Activated naive CD8-positive, alpha-beta T cell treated with anti-CD3 and anti-CD28 coated beads for 36 hours (primary cell): ENCODE results near the gene TP53BP2. TPM values are rescaled to one million over a fixed set of nuclear protein-coding genes. Genes with fewer than 3 reads are reported as not detected.
"Not testable (repeated sequence)": the region's sequence is repeated elsewhere in the genome, so short reads cannot be mapped to it uniquely, and the experiment has no call there.

ENCODE experiments used
- DNase-seq: peaks from one replicate; pipeline ENCODE4 v3.0.0; 2021
- H3K27ac Mint-ChIP-seq: one replicate; pipeline ENCODE4 v1.8.0; 2022; ENCODE audit warnings: mild to moderate bottlenecking, moderate library complexity, mixed read lengths
- H3K27me3 Mint-ChIP-seq: one replicate; pipeline ENCODE4 v1.8.0; 2022; ENCODE audit warnings: mild to moderate bottlenecking, mixed read lengths
- H3K36me3 Mint-ChIP-seq: one replicate; pipeline ENCODE4 v1.8.0; 2021; ENCODE audit warnings: mild to moderate bottlenecking, mixed read lengths
- H3K4me1 Mint-ChIP-seq: one replicate; pipeline ENCODE4 v1.8.0; 2021; ENCODE audit warnings: mixed read lengths
- H3K4me3 Mint-ChIP-seq: one replicate; pipeline ENCODE4 v1.8.0; 2022; ENCODE audit warnings: mild to moderate bottlenecking, moderate library complexity, mixed read lengths
- H3K9me3 Mint-ChIP-seq: one replicate; pipeline ENCODE4 v1.8.0; 2022; ENCODE audit warnings: mixed read lengths
- total RNA-seq, 2 experiments: library from RNA; stranded (reverse); gene quantifications; one replicate each; pipeline ENCODE4 v1.2.3, GENCODE V29; 2021

TP53BP2 gene
- total RNA-seq, 2 experiments from 2014 or later, result 34.7 to 35.2 TPM

DNA sequence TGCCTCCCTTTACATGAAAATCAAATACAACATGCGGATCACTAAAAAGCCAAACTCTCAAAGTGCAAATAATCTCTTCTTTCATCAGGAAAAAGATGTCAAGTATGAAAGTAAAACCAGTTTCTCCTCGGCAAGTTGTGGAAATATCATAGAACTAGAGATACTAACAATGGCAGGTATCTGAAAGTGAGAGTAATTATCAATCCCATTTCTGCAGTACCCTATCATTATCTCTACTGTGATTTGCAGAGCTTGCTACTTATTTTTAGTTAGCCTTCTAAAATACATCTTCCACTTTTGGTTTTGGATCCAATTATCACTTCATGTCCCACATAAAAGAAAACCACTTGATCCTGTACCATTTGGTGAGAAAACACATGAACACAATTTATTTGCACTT lies 3.0 kb downstream of the TP53BP2 start:
- H3K27ac Mint-ChIP-seq, result peak overlapping the region; percentile 23
- H3K4me3 Mint-ChIP-seq, result peak overlapping the region; percentile 59
- H3K9me3 Mint-ChIP-seq, result no peaks in the 10 kb centered on the region
- DNase-seq, result no peak
- H3K27me3 Mint-ChIP-seq, result no peaks in the 10 kb centered on the region
- peaks cover 47% of the 10 kb centered on the region for H3K4me1 Mint-ChIP-seq
- H3K36me3 Mint-ChIP-seq, result peaks cover 12% of the 10 kb centered on the region

DNA sequence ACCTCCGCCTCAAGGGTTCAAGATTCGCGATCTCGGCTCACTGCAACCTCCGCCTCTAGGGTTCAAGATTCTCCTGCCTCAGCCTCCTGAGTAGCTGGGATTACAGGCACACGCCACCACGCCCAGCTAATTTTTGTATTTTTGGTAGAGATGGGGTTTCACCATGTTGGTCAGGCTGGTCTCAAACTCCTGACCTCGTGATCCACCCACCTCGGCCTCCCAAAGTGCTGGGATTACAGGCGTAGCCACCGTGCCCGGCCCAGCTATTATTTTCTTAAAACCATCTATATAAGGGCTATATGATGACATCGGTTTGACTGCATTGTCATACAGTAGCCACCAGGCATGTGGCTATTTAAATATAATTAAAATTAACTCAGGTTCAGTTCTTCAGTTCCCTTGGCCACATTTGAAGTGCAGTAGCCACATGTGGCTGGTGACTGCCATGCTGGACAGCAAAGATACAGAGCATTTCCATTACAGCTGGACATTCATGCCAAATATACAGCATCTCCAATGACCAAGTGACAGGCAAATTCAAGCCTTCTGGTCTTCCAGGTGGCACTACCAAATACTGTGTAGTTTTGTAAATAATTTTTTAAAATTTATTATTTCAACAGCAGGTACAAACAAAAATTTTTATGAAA lies 3.6 kb downstream of the TP53BP2 start:
- Mint-ChIP-seq H3K36me3 (peaks cover 12% of the 10 kb centered on the region), H3K4me1 (peaks cover 48% of the 10 kb centered on the region)
- not testable (repeated sequence) for DNase-seq, H3K9me3 Mint-ChIP-seq, H3K27ac Mint-ChIP-seq, H3K27me3 Mint-ChIP-seq, H3K4me3 Mint-ChIP-seq

DNA sequence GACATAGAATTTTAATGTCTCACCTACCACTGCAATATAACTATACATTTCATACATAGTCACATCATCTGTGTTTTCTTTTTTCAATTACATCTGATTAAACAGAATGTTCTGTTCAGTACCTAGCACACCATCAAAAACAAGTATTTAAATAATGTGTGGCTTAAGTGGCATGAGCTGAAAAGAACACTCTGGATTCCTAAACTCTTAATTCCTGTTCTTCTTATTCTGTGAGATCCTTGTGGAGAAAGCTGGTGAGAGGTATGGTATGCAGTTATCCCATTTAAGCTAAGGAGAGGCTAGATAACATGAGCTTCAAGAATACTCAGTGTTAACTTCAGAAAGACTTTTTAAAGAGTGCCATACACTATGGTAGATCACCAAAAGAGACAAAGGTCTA lies 5.5 kb downstream of the TP53BP2 start:
- Mint-ChIP-seq H3K4me3 (no peak overlapping the region), H3K27me3 (no peaks in the 10 kb centered on the region), H3K27ac (no peak overlapping the region), H3K4me1 (peaks cover 41% of the 10 kb centered on the region), H3K9me3 (no peaks in the 10 kb centered on the region), H3K36me3 (peaks cover 12% of the 10 kb centered on the region)
- no peak for DNase-seq

DNA sequence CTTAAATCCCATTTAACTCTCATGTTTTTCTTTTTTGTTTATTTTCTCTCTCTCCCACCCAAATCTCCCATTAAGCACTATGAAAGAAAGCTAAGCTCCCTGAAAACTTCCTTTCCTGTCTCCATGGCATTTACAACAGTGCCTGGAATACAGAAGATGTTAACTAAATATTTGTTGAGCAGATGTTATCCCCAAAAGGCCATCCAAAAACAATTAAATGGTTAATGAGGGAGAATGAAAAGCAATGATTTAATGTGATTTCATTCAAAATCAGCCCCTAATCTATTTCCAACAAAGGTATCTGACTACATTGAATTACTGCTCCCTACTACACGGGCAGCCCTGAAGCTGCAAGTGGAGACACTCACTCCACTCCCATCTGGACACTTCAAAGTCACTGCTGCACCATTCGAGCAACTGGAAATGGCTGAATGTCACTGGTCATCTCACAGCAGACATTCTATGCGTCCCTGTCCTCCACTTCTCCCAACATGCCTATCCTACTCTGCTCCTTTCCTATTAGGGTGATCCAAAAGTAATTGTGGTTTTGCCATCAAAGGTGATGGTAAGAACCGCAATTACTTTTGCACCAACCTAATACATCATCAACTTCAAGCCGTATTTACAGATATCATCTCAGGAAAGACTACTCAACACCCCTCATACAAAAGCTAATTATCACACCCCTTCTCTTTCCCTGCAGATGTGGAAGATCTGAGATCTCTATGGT lies 7.5 kb downstream of the TP53BP2 start:
- DNase-seq, result no peak
- H3K27me3 Mint-ChIP-seq, result no peaks in the 10 kb centered on the region
- H3K9me3 Mint-ChIP-seq, result no peaks in the 10 kb centered on the region
- no peak overlapping the region for H3K27ac Mint-ChIP-seq
- H3K36me3 Mint-ChIP-seq, result peaks cover 7% of the 10 kb centered on the region
- H3K4me3 Mint-ChIP-seq, result peak overlapping the region; percentile 7
- peaks cover 33% of the 10 kb centered on the region for H3K4me1 Mint-ChIP-seq

DNA sequence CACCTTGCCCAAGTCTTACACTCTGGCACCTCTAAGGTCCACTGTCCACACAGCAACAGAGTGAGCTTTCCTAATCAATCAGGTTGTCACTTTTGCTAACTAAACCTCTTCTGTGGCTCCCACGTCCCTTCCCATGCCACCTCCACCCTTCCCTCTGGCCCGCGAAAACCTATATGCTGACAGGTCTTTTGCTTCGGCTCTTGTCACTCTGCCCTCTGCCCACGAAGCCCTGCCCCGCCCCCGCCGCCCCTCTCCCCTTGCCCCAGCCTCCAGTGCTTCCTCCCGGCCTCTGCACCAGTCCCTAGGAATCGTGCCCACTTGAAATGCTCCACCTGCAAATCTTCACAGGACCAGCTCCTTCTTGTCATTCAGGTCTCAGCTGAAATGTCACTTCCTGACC lies 8.1 kb downstream of the TP53BP2 start:
- H3K27ac Mint-ChIP-seq, result no peak overlapping the region
- H3K4me3 Mint-ChIP-seq, result no peak overlapping the region
- DNase-seq, result no peak
- peaks cover 7% of the 10 kb centered on the region for H3K36me3 Mint-ChIP-seq
- H3K9me3 Mint-ChIP-seq, result no peaks in the 10 kb centered on the region
- H3K27me3 Mint-ChIP-seq, result no peaks in the 10 kb centered on the region
- H3K4me1 Mint-ChIP-seq, result peaks cover 27% of the 10 kb centered on the region

DNA sequence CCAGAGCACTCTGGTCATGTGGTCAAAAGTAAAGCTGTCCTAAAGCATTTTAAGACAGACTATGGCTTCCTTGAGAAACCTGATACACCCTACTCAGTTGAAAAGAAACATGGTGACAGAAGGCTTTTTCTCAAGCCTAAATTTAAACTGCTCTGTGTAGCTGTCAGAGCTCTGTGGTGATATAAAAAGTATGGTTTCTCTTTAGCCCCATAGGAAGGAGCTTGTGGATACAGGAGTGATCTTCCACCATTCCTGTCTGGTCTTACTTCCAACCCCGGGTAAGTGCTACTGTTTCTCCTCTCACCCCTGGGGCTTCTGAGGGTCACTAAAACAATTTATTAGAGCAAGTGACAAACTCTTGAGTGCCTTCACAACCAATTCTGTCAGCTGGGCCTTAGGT lies 8.5 kb downstream of the TP53BP2 start:
- Mint-ChIP-seq H3K27ac (no peak overlapping the region), H3K4me1 (peaks cover 26% of the 10 kb centered on the region), H3K4me3 (no peak overlapping the region), H3K9me3 (no peaks in the 10 kb centered on the region), H3K36me3 (peaks cover 7% of the 10 kb centered on the region), H3K27me3 (no peaks in the 10 kb centered on the region)
- no peak for DNase-seq

DNA sequence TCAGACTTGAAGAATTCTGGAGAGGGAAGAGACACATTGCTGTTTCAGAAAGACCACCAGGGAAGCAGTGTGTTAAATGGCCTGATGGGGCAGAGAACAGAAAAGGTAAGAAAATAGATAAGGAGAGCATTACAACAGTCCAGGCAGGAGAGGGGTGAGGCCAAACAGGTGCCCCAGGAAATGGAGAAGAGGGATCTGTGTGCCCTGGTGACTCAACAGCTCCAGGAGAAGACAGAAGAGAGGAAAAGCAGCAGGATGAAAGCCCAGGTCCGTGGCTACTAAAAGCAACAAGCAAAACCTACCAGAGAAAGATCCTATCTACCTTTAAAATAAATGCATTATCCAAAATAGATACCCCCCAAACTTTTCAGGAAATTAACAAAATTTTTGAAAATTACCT lies 9.2 kb downstream of the TP53BP2 start:
- no peak for DNase-seq
- Mint-ChIP-seq H3K4me3 (no peak overlapping the region), H3K27ac (no peak overlapping the region)

DNA sequence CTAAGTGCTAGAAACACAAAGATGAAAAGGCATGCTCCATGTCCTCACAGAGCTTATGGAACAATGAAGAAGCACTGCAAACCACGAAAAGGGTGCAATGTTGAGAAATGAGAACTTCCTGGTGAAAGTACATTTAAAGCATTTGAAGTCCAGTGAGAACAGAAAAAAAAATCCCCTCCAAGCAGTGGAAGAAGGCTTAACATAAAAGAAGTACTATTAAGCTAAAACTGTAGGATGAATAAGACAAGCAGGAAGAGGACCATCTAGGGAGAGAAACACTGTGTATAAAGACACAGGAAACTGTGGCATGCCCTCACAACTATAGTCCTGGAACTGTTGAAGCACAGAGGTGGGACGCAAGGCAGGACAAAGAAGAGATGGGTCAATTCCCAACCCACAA lies 10.0 kb downstream of the TP53BP2 start:
- Mint-ChIP-seq H3K36me3 (peaks cover 7% of the 10 kb centered on the region), H3K4me1 (peaks cover 27% of the 10 kb centered on the region), H3K27ac (no peak overlapping the region), H3K27me3 (no peaks in the 10 kb centered on the region), H3K9me3 (no peaks in the 10 kb centered on the region), H3K4me3 (no peak overlapping the region)
- no peak for DNase-seq

More for the DNA sequence above, 9.2 kb downstream of the TP53BP2 start:
- Mint-ChIP-seq H3K9me3 (no peaks in the 10 kb centered on the region), H3K27me3 (no peaks in the 10 kb centered on the region), H3K4me1 (peaks cover 27% of the 10 kb centered on the region), H3K36me3 (peaks cover 7% of the 10 kb centered on the region)

DNA sequence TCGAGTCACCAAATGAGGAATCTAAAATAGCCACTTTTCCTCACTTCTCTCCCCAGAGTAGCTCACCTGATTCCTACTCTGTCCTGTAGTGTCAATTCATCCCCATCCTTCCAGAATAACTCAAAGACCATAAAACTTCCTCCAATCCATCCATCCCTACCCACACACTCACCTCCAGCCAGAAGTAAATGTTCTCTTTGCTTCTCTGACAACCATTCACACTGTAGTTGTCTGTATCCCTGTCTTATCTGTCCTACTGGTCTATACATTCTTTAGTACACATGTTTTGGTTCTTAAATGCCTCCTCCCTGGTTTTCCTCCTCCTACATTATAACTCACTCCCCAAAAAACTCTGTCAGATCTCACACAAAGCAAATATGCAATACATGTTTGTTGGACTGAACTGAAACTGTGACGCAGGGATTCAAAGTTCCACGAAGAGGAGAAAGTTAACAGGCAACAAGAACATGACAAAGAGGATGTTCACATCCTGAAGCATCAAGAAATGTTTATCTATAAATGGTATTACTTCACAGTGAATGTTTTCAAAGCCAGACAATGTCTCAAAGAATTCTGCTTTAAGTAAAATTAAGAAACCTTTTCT lies 11.0 kb downstream of the TP53BP2 start:
- no peak for DNase-seq
- H3K27me3 Mint-ChIP-seq, result no peaks in the 10 kb centered on the region
- H3K36me3 Mint-ChIP-seq, result peaks cover 2% of the 10 kb centered on the region
- no peak overlapping the region for H3K27ac Mint-ChIP-seq
- H3K9me3 Mint-ChIP-seq, result no peaks in the 10 kb centered on the region
- H3K4me3 Mint-ChIP-seq, result no peak overlapping the region
- H3K4me1 Mint-ChIP-seq, result peaks cover 22% of the 10 kb centered on the region

DNA sequence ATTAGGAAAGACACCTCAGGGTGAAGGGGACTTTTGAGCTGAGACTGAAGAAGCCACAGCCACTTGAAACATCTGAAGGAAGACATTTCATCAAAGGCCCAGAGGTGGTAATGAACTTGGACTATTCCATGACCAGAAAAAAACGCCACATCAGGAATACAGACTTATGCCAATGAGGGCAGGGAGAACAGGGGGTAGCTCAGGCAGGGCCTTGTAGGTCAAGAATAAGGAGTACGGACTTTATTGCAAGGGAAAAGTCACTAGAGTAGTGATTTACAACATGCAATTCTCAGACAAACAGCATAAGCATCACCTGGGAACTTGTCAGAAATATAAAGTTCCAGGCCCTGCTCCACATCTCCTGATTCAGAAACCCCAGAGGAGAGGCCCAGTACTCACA lies 11.8 kb downstream of the TP53BP2 start:
- Mint-ChIP-seq H3K4me1 (peaks cover 25% of the 10 kb centered on the region), H3K9me3 (no peaks in the 10 kb centered on the region), H3K27me3 (no peaks in the 10 kb centered on the region), H3K27ac (no peak overlapping the region), H3K36me3 (peaks cover 2% of the 10 kb centered on the region), H3K4me3 (no peak overlapping the region)
- no peak for DNase-seq

DNA sequence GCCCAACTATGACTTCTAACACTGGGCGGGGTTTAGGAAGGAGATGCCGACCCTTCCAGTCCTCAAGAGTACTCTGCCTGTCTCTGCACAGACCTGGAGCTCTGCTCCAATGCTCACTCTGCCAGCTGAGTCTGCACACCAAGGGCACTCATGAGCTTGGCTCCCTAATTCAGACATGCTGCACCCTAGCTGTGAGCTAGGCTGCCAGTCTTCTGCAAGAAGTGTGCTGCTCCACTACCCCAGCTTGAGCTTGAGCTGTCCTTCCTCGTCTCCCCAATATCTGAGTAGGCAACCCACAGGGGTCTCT lies 13.2 kb downstream of the TP53BP2 start:
- no peak for DNase-seq
- H3K27me3 Mint-ChIP-seq, result no peaks in the 10 kb centered on the region
- H3K4me1 Mint-ChIP-seq, result peaks cover 17% of the 10 kb centered on the region
- peak overlapping the region; percentile 52 for H3K4me3 Mint-ChIP-seq
- no peak overlapping the region for H3K27ac Mint-ChIP-seq
- no peaks in the 10 kb centered on the region for H3K9me3 Mint-ChIP-seq
- H3K36me3 Mint-ChIP-seq, result peaks cover 6% of the 10 kb centered on the region

DNA sequence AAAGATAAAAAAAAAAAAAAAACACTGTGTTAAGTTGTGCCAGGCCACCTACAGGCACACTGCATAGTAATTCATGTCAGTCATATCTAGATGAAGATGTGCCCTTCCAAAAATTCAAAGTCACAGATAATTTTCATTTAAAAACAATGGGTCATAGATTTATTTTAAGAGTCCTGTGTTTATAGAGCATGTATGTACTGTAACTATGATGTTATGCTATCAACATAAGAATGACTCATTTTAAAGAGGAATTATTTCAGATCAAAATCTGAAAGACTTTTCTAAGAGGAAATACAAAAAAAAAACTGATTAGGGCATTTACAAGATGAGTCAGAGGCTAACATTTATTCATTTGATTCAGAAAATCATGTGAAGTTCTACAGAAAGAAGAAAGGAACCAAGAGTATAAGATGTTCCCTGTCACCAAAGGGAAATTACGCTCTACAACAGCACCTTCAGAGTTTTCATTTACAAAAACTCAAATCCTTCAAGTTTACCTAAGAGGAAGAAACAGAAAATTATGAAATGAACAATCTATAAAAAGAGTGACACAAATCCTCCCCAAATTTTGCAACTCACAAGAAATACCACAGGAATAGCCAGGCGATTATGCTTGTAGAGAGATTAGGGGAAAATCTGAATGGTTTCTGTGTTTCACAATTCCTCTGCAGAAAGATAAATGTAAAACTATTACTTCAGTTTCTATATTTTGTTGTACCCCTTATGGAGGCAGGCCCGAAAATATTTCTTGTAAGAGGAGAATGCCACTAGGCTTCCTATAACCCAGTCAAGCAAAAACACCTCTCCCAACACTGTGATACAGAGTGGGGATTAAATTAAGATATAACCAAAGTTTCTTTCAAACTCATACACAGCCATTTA lies 13.8 kb downstream of the TP53BP2 start:
- peaks cover 21% of the 10 kb centered on the region for H3K4me1 Mint-ChIP-seq
- H3K27me3 Mint-ChIP-seq, result no peaks in the 10 kb centered on the region
- peaks cover 10% of the 10 kb centered on the region for H3K36me3 Mint-ChIP-seq
- peak overlapping the region; percentile 52 for H3K4me3 Mint-ChIP-seq
- H3K9me3 Mint-ChIP-seq, result no peaks in the 10 kb centered on the region
- H3K27ac Mint-ChIP-seq, result no peak overlapping the region
- DNase-seq, result no peak

DNA sequence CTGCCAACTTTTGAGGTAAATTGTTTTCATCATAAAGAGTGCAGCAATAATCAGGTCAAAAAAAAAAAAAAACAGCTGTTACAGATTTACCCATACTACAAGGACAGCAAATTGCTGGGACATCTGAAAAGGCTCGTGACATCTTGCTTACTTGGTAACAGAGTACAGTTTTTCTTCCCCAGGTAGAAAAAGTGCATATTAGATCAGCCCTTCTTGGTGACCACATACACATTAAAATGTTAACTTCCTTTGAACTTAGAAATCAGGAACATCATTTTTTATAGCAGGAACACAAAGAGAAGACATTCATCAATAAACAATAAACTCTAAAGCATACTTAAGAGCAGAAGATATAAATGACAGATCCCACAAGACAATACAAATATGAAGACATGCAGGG lies 16.1 kb downstream of the TP53BP2 start:
- Mint-ChIP-seq H3K4me3 (no peak overlapping the region), H3K27ac (peak overlapping the region; percentile 43)

DNA sequence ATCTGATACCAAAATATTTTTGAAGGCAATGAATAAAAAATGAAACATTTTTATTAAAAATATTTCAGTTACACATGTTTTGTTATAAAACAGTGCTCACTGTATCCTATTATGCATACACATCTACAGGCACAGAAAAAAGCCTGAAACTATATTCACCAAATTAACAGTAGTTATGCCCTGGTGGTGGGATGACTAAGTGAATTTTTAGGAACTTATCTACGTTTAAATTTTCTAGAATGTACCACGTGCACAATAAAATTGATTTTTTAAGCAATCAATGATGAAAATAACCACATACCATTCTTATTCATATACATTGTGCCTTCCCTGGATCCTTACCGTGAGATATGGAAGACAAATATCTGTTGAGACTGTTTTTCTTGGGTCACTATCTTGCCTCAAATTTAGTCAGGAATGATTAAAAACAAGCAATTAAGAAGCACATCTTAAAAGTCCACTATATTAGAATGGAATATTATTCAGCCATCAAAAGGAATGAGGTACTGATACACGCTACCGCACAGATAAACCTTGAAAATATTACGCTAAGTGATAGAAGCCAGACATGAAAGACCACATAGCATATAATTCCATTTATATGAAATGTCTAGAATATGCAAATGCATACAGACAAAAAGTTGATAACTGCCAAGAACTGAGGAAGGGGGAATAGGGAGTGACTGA lies 17.4 kb downstream of the TP53BP2 start:
- Mint-ChIP-seq H3K27ac (no peak overlapping the region), H3K9me3 (no peaks in the 10 kb centered on the region), H3K27me3 (no peaks in the 10 kb centered on the region), H3K4me1 (peaks cover 53% of the 10 kb centered on the region), H3K36me3 (peaks cover 16% of the 10 kb centered on the region), H3K4me3 (no peak overlapping the region)
- no peak for DNase-seq

More for the DNA sequence above, 16.1 kb downstream of the TP53BP2 start:
- Mint-ChIP-seq H3K9me3 (no peaks in the 10 kb centered on the region), H3K36me3 (peaks cover 16% of the 10 kb centered on the region), H3K27me3 (no peaks in the 10 kb centered on the region), H3K4me1 (peaks cover 43% of the 10 kb centered on the region)
- no peak for DNase-seq
